Measurements from ENCODE around the gene CETP.
"Not testable (repeated sequence)": the region's sequence is repeated elsewhere in the genome, so short reads cannot be mapped to it uniquely, and the experiment has no call there.

Gene CETP

GRCh38 chr16:56960681-56961281 lies 969 bp upstream of the CETP start:
- no peak for DNase-seq

- DNase-seq, result no peak
Measured at GRCh38 chr16:56961386-56961785, 364 bp upstream of the CETP start.

- peak; percentile 88 to 93 for DNase-seq
Measured at GRCh38 chr16:56964243-56965148, 2.7 kb downstream of the CETP start.

- peak; percentile 60 to 70 for DNase-seq
Measured at GRCh38 chr16:56965149-56966092, 3.7 kb downstream of the CETP start.

GRCh38 chr16:56966093-56966475 lies 4.3 kb downstream of the CETP start:
- DNase-seq, result no peak

- no peak for DNase-seq
Measured at GRCh38 chr16:56967733-56968132, 6.0 kb downstream of the CETP start.

- DNase-seq, result no peak
Measured at GRCh38 chr16:56969769-56970168, 8.0 kb downstream of the CETP start.

- DNase-seq, result no peak
Measured at GRCh38 chr16:56970934-56971767, 9.4 kb downstream of the CETP start.

- no peak for DNase-seq
Measured at GRCh38 chr16:56971768-56972043, 10.0 kb downstream of the CETP start.

GRCh38 chr16:56972403-56973293 lies 10.9 kb downstream of the CETP start:
- no peak for DNase-seq

GRCh38 chr16:56973294-56973689 lies 11.5 kb downstream of the CETP start:
- DNase-seq, result no peak

GRCh38 chr16:56973899-56974298 lies 12.1 kb downstream of the CETP start:
- not testable (repeated sequence) for DNase-seq

- DNase-seq, result no peak
Measured at GRCh38 chr16:56974549-56975300, 13.0 kb downstream of the CETP start.

- DNase-seq, result peak in 1 of 2 donors; percentile 26
Measured at GRCh38 chr16:56975714-56976113, 14.0 kb downstream of the CETP start.

GRCh38 chr16:56977216-56977615 lies 15.5 kb downstream of the CETP start:
- no peak for DNase-seq

GRCh38 chr16:56977823-56978430 lies 16.2 kb downstream of the CETP start:
- DNase-seq, result no peak

GRCh38 chr16:56980201-56980535 lies 18.4 kb downstream of the CETP start:
- no peak for DNase-seq

- no peak for DNase-seq
Measured at GRCh38 chr16:56980792-56981724, 19.3 kb downstream of the CETP start.

GRCh38 chr16:56981729-56982271 lies 20.1 kb downstream of the CETP start:
- no peak for DNase-seq

All from inflammatory macrophage (primary cell).